Stomach smooth muscle (tissue), 2 donors: ENCODE data around the gene UXS1.
A peak's percentile ranks its signal among the peaks of the same experiment; 100 is the strongest.

Experiments
- H3K27ac ChIP-seq: one replicate; pipeline ENCODE4 v1.7.0; 2013; ENCODE audit warnings: mild to moderate bottlenecking, low read length, inconsistent platforms
- H3K27me3 ChIP-seq, 2 donors: one replicate each; pipeline ENCODE4 v1.7.0; 2013; ENCODE audit warnings: low read length in 2 of 2; ENCODE audit not compliant: insufficient read depth in 2 of 2, control insufficient read depth in 1 of 2
- H3K36me3 ChIP-seq, 2 donors: one replicate each; pipeline ENCODE4 v1.7.0; 2013; ENCODE audit warnings: low read length in 2 of 2; ENCODE audit not compliant: control insufficient read depth in 2 of 2, insufficient read depth in 2 of 2
- H3K4me1 ChIP-seq: one replicate; pipeline ENCODE4 v1.7.0; 2013; ENCODE audit warnings: low read length; ENCODE audit not compliant: control insufficient read depth, insufficient read depth
- H3K4me3 ChIP-seq, 2 donors: one replicate each; pipeline ENCODE4 v1.7.0; 2013; ENCODE audit warnings: low read length in 2 of 2
- H3K9ac ChIP-seq, 2 donors: one replicate each; pipeline ENCODE4 v1.7.0; 2013; ENCODE audit warnings: low read length in 2 of 2, mild to moderate bottlenecking in 1 of 2
- H3K9me3 ChIP-seq, 2 donors: one replicate each; pipeline ENCODE4 v1.7.0; 2013; ENCODE audit warnings: low read length in 2 of 2; ENCODE audit not compliant: control insufficient read depth in 2 of 2
- donor health status: healthy.
- donor health status: Pancreatic carcinoma.

Gene UXS1

GRCh38 chr2:106109675-106110424, 84.3 kb downstream of the UXS1 start:
- H3K27me3 ChIP-seq: no peaks in the 10 kb centered on the region
- H3K27ac ChIP-seq: no peak overlapping the region
- H3K9me3 ChIP-seq: no peaks in the 10 kb centered on the region
- peaks cover 27% of the 10 kb centered on the region for H3K4me1 ChIP-seq
- H3K36me3 ChIP-seq: peaks cover 20 to 40% of the 10 kb centered on the region in 2 donors
- no peak overlapping the region for H3K9ac ChIP-seq
- H3K4me3 ChIP-seq: no peak overlapping the region

GRCh38 chr2:106108791-106109190, 85.3 kb downstream of the UXS1 start:
- H3K9me3 ChIP-seq: no peaks in the 10 kb centered on the region
- peaks cover 33% of the 10 kb centered on the region for H3K4me1 ChIP-seq
- no peak overlapping the region for H3K4me3 ChIP-seq
- H3K27me3 ChIP-seq: no peaks in the 10 kb centered on the region
- H3K9ac ChIP-seq: no peak overlapping the region
- H3K36me3 ChIP-seq: peaks cover 20 to 37% of the 10 kb centered on the region in 2 donors
- no peak overlapping the region for H3K27ac ChIP-seq

- Histone ChIP-seq H3K9ac (no peak overlapping the region), H3K4me1 (peaks cover 33% of the 10 kb centered on the region), H3K9me3 (no peaks in the 10 kb centered on the region), H3K27me3 (no peaks in the 10 kb centered on the region), H3K36me3 (peaks cover 20 to 37% of the 10 kb centered on the region in 2 donors), H3K27ac (no peak overlapping the region), H3K4me3 (no peak overlapping the region)
Observed at GRCh38 chr2:106108351-106108750, 85.8 kb downstream of the UXS1 start.

GRCh38 chr2:106107509-106108131, 86.5 kb downstream of the UXS1 start:
- H3K9me3 ChIP-seq: no peaks in the 10 kb centered on the region
- no peaks in the 10 kb centered on the region for H3K27me3 ChIP-seq
- peaks cover 20 to 35% of the 10 kb centered on the region in 2 donors for H3K36me3 ChIP-seq
- no peak overlapping the region for H3K4me3 ChIP-seq
- H3K4me1 ChIP-seq: peaks cover 33% of the 10 kb centered on the region
- H3K9ac ChIP-seq: no peak overlapping the region
- H3K27ac ChIP-seq: no peak overlapping the region

GRCh38 chr2:106106622-106107508, 87.2 kb downstream of the UXS1 start:
- Histone ChIP-seq H3K9ac (peak overlapping the region in 1 of 2 donors; percentile 21), H3K4me3 (no peak overlapping the region), H3K27me3 (no peaks in the 10 kb centered on the region), H3K9me3 (no peaks in the 10 kb centered on the region), H3K36me3 (peaks cover 15 to 28% of the 10 kb centered on the region in 2 donors), H3K27ac (no peak overlapping the region), H3K4me1 (peaks cover 33% of the 10 kb centered on the region)

GRCh38 chr2:106105151-106105922, 88.8 kb downstream of the UXS1 start:
- peaks cover 33% of the 10 kb centered on the region for H3K4me1 ChIP-seq
- no peak overlapping the region for H3K4me3 ChIP-seq
- H3K27ac ChIP-seq: no peak overlapping the region
- H3K27me3 ChIP-seq: no peaks in the 10 kb centered on the region
- no peaks in the 10 kb centered on the region for H3K9me3 ChIP-seq
- H3K36me3 ChIP-seq: peaks cover 11 to 19% of the 10 kb centered on the region in 2 donors
- H3K9ac ChIP-seq: no peak overlapping the region

GRCh38 chr2:106104332-106105062, 89.6 kb downstream of the UXS1 start:
- H3K9ac ChIP-seq: no peak overlapping the region

GRCh38 chr2:106099691-106100090, 94.4 kb downstream of the UXS1 start:
- Histone ChIP-seq H3K9ac (no peak overlapping the region), H3K4me1 (peaks cover 12% of the 10 kb centered on the region), H3K36me3 (peaks cover 13 to 32% of the 10 kb centered on the region in 2 donors), H3K27ac (no peak overlapping the region), H3K4me3 (no peak overlapping the region), H3K9me3 (no peaks in the 10 kb centered on the region), H3K27me3 (no peaks in the 10 kb centered on the region)

More at GRCh38 chr2:106104332-106105062, 89.6 kb downstream of the UXS1 start:
- peaks cover 30% of the 10 kb centered on the region for H3K4me1 ChIP-seq
- no peaks in the 10 kb centered on the region for H3K9me3 ChIP-seq
- H3K27me3 ChIP-seq: no peaks in the 10 kb centered on the region
- H3K36me3 ChIP-seq: peaks cover 13 to 20% of the 10 kb centered on the region in 2 donors
- no peak overlapping the region for H3K4me3 ChIP-seq
- H3K27ac ChIP-seq: no peak overlapping the region

- no peak overlapping the region for H3K9ac ChIP-seq
- no peaks in the 10 kb centered on the region for H3K27me3 ChIP-seq
- H3K9me3 ChIP-seq: no peaks in the 10 kb centered on the region
- H3K4me1 ChIP-seq: peaks cover 7% of the 10 kb centered on the region
- H3K4me3 ChIP-seq: no peak overlapping the region
- H3K36me3 ChIP-seq: peaks cover 21 to 39% of the 10 kb centered on the region in 2 donors
- no peak overlapping the region for H3K27ac ChIP-seq
Observed at GRCh38 chr2:106098664-106099063, 95.4 kb downstream of the UXS1 start.
